H9 (cell line): ENCODE results near the gene MR1. TPM values are rescaled to one million over a fixed set of nuclear protein-coding genes. Genes with fewer than 3 reads are reported as not detected.

ENCODE experiments used
- DNase-seq: peaks from one replicate; pipeline ENCODE4 v3.0.0-alpha.2; 2017
- H2AFZ ChIP-seq: one replicate; pipeline ENCODE4 v1.6.1; 2013; ENCODE audit warnings: mild to moderate bottlenecking, low read length, control low read depth, moderate library complexity
- H2AK5ac ChIP-seq: 2 replicates; pipeline ENCODE4 v1.6.1; 2013; ENCODE audit warnings: low read length, control low read depth, mixed read lengths; ENCODE audit not compliant: insufficient read length
- H2BK120ac ChIP-seq: one replicate; pipeline ENCODE4 v1.6.1; 2013; ENCODE audit warnings: low read depth, mild to moderate bottlenecking, low read length, control low read depth, inconsistent platforms; ENCODE audit not compliant: poor library complexity, severe bottlenecking
- H2BK12ac ChIP-seq: 2 replicates; pipeline ENCODE4 v1.6.1; 2013; ENCODE audit warnings: low read length, control low read depth, mixed read lengths, low read depth; ENCODE audit not compliant: insufficient read length
- H2BK15ac ChIP-seq: 2 replicates; pipeline ENCODE4 v1.6.1; 2013; ENCODE audit warnings: low read depth, low read length, control low read depth
- H2BK20ac ChIP-seq: one replicate; pipeline ENCODE4 v1.6.1; 2013; ENCODE audit warnings: low read depth, mild to moderate bottlenecking, low read length, control low read depth, inconsistent platforms; ENCODE audit not compliant: poor library complexity, severe bottlenecking
- H2BK5ac ChIP-seq: 2 replicates; pipeline ENCODE4 v1.6.1; 2013; ENCODE audit warnings: low read length, control low read depth, mixed read lengths; ENCODE audit not compliant: insufficient read length
- H3K14ac ChIP-seq: 2 replicates; pipeline ENCODE4 v1.6.1; 2013; ENCODE audit warnings: low read length, control low read depth; ENCODE audit not compliant: insufficient read depth
- H3K18ac ChIP-seq: 2 replicates; pipeline ENCODE4 v1.6.1; 2013; ENCODE audit warnings: low read depth, mild to moderate bottlenecking, mixed read lengths, low read length, control low read depth; ENCODE audit not compliant: insufficient read length
- H3K23ac ChIP-seq: 2 replicates; pipeline ENCODE4 v1.6.1; 2013; ENCODE audit warnings: low read length, control low read depth, mixed read lengths, low read depth; ENCODE audit not compliant: insufficient read length
- H3K23me2 ChIP-seq: 2 replicates; pipeline ENCODE4 v1.6.1; 2013; ENCODE audit warnings: low read depth, mild to moderate bottlenecking, mixed read lengths, low read length, control low read depth; ENCODE audit not compliant: insufficient read length, poor library complexity, severe bottlenecking
- H3K27ac ChIP-seq: 2 replicates; pipeline ENCODE4 v1.5.1; 2013; ENCODE audit warnings: low read length, control low read depth, mixed read lengths, low read depth; ENCODE audit not compliant: insufficient read length
- H3K27me3 ChIP-seq: 2 replicates; pipeline ENCODE4 v1.6.1; 2013; ENCODE audit warnings: low read length, control low read depth, inconsistent platforms; ENCODE audit not compliant: insufficient read depth
- H3K4ac ChIP-seq: 2 replicates; pipeline ENCODE4 v1.6.1; 2013; ENCODE audit warnings: low read depth, mild to moderate bottlenecking, control low read depth, inconsistent platforms, low read length, moderate library complexity
- H3K4me1 ChIP-seq: 2 replicates; pipeline ENCODE4 v1.6.1; 2013; ENCODE audit warnings: low read length, control low read depth, inconsistent platforms; ENCODE audit not compliant: insufficient read depth
- H3K4me2 ChIP-seq: 2 replicates; pipeline ENCODE4 v1.6.1; 2013; ENCODE audit warnings: low read length, control low read depth, mixed read lengths; ENCODE audit not compliant: insufficient read length, insufficient read depth
- H3K56ac ChIP-seq: 2 replicates; pipeline ENCODE4 v1.6.1; 2013; ENCODE audit warnings: low read depth, mild to moderate bottlenecking, mixed read lengths, low read length, control low read depth; ENCODE audit not compliant: insufficient read length
- H3K79me1 ChIP-seq: 2 replicates; pipeline ENCODE4 v1.6.1; 2013; ENCODE audit warnings: low read depth, mild to moderate bottlenecking, moderate library complexity, low read length, control low read depth, inconsistent platforms; ENCODE audit not compliant: insufficient read depth, poor library complexity, severe bottlenecking
- H3K79me2 ChIP-seq: 2 replicates; pipeline ENCODE4 v1.6.1; 2013; ENCODE audit warnings: low read length, control low read depth, inconsistent platforms; ENCODE audit not compliant: insufficient read depth
- H3K9ac ChIP-seq: 2 replicates; pipeline ENCODE4 v1.6.1; 2013; ENCODE audit warnings: low read length, control low read depth, mixed read lengths; ENCODE audit not compliant: insufficient read length; ENCODE audit errors: extremely low read depth
- H3K9me3 ChIP-seq: one replicate; pipeline ENCODE4 v1.6.1; 2013; ENCODE audit warnings: low read depth, low read length, inconsistent platforms; ENCODE audit not compliant: control insufficient read depth
- H3T11ph ChIP-seq: one replicate; pipeline ENCODE4 v1.6.1; 2013; ENCODE audit warnings: mild to moderate bottlenecking, low read length, control low read depth, inconsistent platforms
- H4K20me1 ChIP-seq: one replicate; pipeline ENCODE4 v1.6.1; 2013; ENCODE audit not compliant: control insufficient read depth, insufficient read length, insufficient read depth
- H4K5ac ChIP-seq: 2 replicates; pipeline ENCODE4 v1.6.1; 2013; ENCODE audit warnings: low read depth, mild to moderate bottlenecking, mixed read lengths, low read length, control low read depth; ENCODE audit not compliant: insufficient read length
- H4K8ac ChIP-seq: replicated peaks from 2 replicates; pipeline ENCODE4 v1.6.1; 2013; ENCODE audit warnings: low read length, control low read depth, mixed read lengths, low read depth; ENCODE audit not compliant: insufficient read length
- H4K91ac ChIP-seq: 2 replicates; pipeline ENCODE4 v1.6.1; 2013; ENCODE audit warnings: low read depth, mild to moderate bottlenecking, moderate library complexity, mixed read lengths, low read length, control low read depth; ENCODE audit not compliant: insufficient read length
- H3K27ac Mint-ChIP-seq, 3 experiments: 2 replicates in 2 of 3; 3 replicates in 1 of 3; pipeline ENCODE4 v1.8.0; 2020 to 2021; ENCODE audit warnings: mixed read lengths in 3 of 3, mild to moderate bottlenecking in 1 of 3, moderate library complexity in 1 of 3
- H3K27me3 Mint-ChIP-seq: 2 replicates; pipeline ENCODE4 v1.8.0; 2021; ENCODE audit warnings: low read depth, mild to moderate bottlenecking, moderate library complexity, mixed read lengths
- H3K36me3 Mint-ChIP-seq, 3 experiments: 2 replicates in 2 of 3; 3 replicates in 1 of 3; pipeline ENCODE4 v1.8.0; 2020 to 2021; ENCODE audit warnings: low read depth in 3 of 3, mixed read lengths in 3 of 3; ENCODE audit not compliant: insufficient read depth in 1 of 3
- H3K4me1 Mint-ChIP-seq, 2 experiments: 2 replicates each; pipeline ENCODE4 v1.8.0; 2020; ENCODE audit warnings: mixed read lengths in 2 of 2
- H3K4me3 Mint-ChIP-seq, 2 experiments: 2 replicates in 1 of 2; 3 replicates in 1 of 2; pipeline ENCODE4 v1.8.0; 2020 to 2021; ENCODE audit warnings: mild to moderate bottlenecking in 2 of 2, mixed read lengths in 2 of 2, moderate library complexity in 1 of 2
- H3K9me3 Mint-ChIP-seq, 2 experiments: 2 replicates in 1 of 2; 3 replicates in 1 of 2; pipeline ENCODE4 v1.8.0; 2020; ENCODE audit warnings: mild to moderate bottlenecking in 2 of 2, mixed read lengths in 2 of 2, moderate library complexity in 1 of 2
- total RNA-seq: library from RNA; stranded (reverse); gene quantifications from 2 replicates; pipeline ENCODE4 v1.2.1, GENCODE V29; 2021
- TF ChIP-seq, protein P1 (sequence below): fragments of 200-600 bp; sonication (generic); conservative IDR thresholded peaks from 3 replicates; pipeline ENCODE4 v1.8.0; 2021; ENCODE audit warnings: antibody characterized with exemption, mild to moderate bottlenecking

Gene MR1
- total RNA-seq, 1 experiment from 2014 or later = 0.02 TPM

DNA sequence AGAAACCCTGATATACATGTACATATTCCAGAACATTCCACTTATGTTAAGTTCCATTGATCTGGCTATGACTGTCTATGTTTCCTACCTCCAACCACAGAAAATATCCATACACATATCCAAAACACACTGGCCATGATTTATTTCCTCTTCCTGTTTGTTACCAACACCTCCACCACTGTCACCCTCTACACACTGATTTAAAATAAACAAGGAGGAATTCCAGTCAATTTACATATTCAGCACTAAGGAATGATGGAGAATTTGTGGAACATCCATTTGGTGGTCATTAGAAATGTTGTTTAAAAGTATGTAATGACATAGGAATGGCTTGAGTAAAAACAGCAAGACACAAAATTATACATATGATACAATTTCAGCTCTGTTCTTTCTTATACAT is 5.6 kb upstream of the MR1 start:
- H3K23me2 ChIP-seq = no peaks in the 10 kb centered on the region
- no peak overlapping the region for H2BK12ac ChIP-seq
- H3K14ac ChIP-seq = no peak overlapping the region
- no peak overlapping the region for H2BK20ac ChIP-seq
- no peaks in the 10 kb centered on the region for H3K9me3 ChIP-seq
- H2BK120ac ChIP-seq = no peak overlapping the region
- Mint-ChIP-seq H3K27ac (no peak overlapping the region), H3K27me3 (peaks cover 10% of the 10 kb centered on the region), H3K4me1 (peaks cover 2 to 3% of the 10 kb centered on the region in 2 experiments; a peak in 2 of 4 replicates), H3K4me3 (no peak overlapping the region), H3K9me3 (no peaks in the 10 kb centered on the region), H3K36me3 (no peaks in the 10 kb centered on the region)
- no peak overlapping the region for H2AFZ ChIP-seq
- no peak overlapping the region for H2BK15ac ChIP-seq
- no peaks in the 10 kb centered on the region for H3K4me1 ChIP-seq
- H3T11ph ChIP-seq = no peak overlapping the region
- no peaks in the 10 kb centered on the region for H4K20me1 ChIP-seq
- H3K56ac ChIP-seq = no peak overlapping the region
- no peak overlapping the region for H3K18ac ChIP-seq
- no peak overlapping the region for H3K27ac ChIP-seq
- H4K91ac ChIP-seq = no peak overlapping the region
- no peaks in the 10 kb centered on the region for H3K79me1 ChIP-seq
- H3K4me2 ChIP-seq = no peak overlapping the region
- no peak overlapping the region for H3K9ac ChIP-seq
- H4K5ac ChIP-seq = no peak overlapping the region
- no peak overlapping the region for H2AK5ac ChIP-seq
- H4K8ac ChIP-seq = no peak overlapping the region
- DNase-seq = no peak
- no peaks in the 10 kb centered on the region for H3K27me3 ChIP-seq
- H3K4ac ChIP-seq = no peak overlapping the region
- H2BK5ac ChIP-seq = no peak overlapping the region
- H3K79me2 ChIP-seq = no peaks in the 10 kb centered on the region
- TF ChIP-seq, protein P1, sequence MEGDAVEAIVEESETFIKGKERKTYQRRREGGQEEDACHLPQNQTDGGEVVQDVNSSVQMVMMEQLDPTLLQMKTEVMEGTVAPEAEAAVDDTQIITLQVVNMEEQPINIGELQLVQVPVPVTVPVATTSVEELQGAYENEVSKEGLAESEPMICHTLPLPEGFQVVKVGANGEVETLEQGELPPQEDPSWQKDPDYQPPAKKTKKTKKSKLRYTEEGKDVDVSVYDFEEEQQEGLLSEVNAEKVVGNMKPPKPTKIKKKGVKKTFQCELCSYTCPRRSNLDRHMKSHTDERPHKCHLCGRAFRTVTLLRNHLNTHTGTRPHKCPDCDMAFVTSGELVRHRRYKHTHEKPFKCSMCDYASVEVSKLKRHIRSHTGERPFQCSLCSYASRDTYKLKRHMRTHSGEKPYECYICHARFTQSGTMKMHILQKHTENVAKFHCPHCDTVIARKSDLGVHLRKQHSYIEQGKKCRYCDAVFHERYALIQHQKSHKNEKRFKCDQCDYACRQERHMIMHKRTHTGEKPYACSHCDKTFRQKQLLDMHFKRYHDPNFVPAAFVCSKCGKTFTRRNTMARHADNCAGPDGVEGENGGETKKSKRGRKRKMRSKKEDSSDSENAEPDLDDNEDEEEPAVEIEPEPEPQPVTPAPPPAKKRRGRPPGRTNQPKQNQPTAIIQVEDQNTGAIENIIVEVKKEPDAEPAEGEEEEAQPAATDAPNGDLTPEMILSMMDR = no peak
- H3K23ac ChIP-seq = no peak overlapping the region
